Breast epithelium (tissue), 4 donors: ENCODE results near the gene METTL8. TPM values are rescaled to one million over a fixed set of nuclear protein-coding genes. Genes with fewer than 3 reads are reported as not detected.

ENCODE experiments used
- DNase-seq, 2 donors: peaks; one replicate each; pipeline ENCODE4 v3.0.0-alpha.2; 2019; ENCODE audit warnings: low spot score in 2 of 2
- H3K27ac ChIP-seq, 2 donors: fragments of 200-600 bp; sonication (generic) in 1 of 2; one replicate each; pipeline ENCODE4 v1.5.1; 2016 to 2019; ENCODE audit warnings: mild to moderate bottlenecking in 1 of 2
- H3K27me3 ChIP-seq, 2 donors: fragments of 200-600 bp; sonication (generic) in 1 of 2; one replicate each; pipeline versions ENCODE4 v1.5.1 to v1.6.0; 2017 to 2019; ENCODE audit warnings: control low read depth in 1 of 2, mild to moderate bottlenecking in 1 of 2
- H3K36me3 ChIP-seq: fragments of 200-600 bp; one replicate; pipeline ENCODE4 v1.5.1; 2019
- H3K4me1 ChIP-seq, 2 donors: fragments of 200-600 bp; sonication (generic); one replicate each; pipeline ENCODE4 v1.5.1; 2016 to 2019; ENCODE audit warnings: control low read depth in 1 of 2
- H3K4me3 ChIP-seq, 3 donors: fragments of 200-600 bp; sonication (generic); 1 replicate in 2 of 3; 2 replicates in 1 of 3; pipeline ENCODE4 v1.5.1; 2016 to 2019; ENCODE audit warnings: mild to moderate bottlenecking in 3 of 3, moderate library complexity in 2 of 3
- H3K9me3 ChIP-seq, 2 donors: fragments of 200-600 bp; sonication (generic) in 1 of 2; one replicate each; pipeline ENCODE4 v1.5.1; 2016 to 2019; ENCODE audit warnings: control low read depth in 1 of 2
- POLR2A ChIP-seq: fragments of 450-650 bp; IDR thresholded peaks from one replicate; pipeline ENCODE4 v1.6.1; 2016; ENCODE audit warnings: antibody characterized with exemption, mild to moderate bottlenecking, moderate library complexity
- POLR2AphosphoS5 ChIP-seq, 3 donors: sonication (generic); formaldehyde crosslinking; IDR thresholded peaks; one replicate each; pipeline ENCODE4 v1.6.1; 2017; ENCODE audit warnings: antibody characterized with exemption in 3 of 3
- intact Hi-C: fragments of 100-400 bp; cut with DNase I; formaldehyde crosslinking; loops from one replicate; pipeline ENCODE4 v1.15.1; 2023; ENCODE audit warnings: low total_unique reads
- total RNA-seq, 3 donors: library from RNA; depleted of rRNA; stranded (reverse); fragments of >200 nt; gene quantifications; one replicate each; pipeline ENCODE4 v1.1.0, GENCODE V29; 2016
- TF ChIP-seq, protein P1 (sequence below), 3 donors: fragments of 450-650 bp; IDR thresholded peaks; one replicate each; pipeline ENCODE4 v1.5.1; 2016 to 2017; ENCODE audit warnings: antibody characterized with exemption in 3 of 3, mild to moderate bottlenecking in 3 of 3, moderate library complexity in 3 of 3

METTL8 gene
- total RNA-seq, 3 donors from 2014 or later, result 21.4 to 26.9 (median 22.9) TPM

DNA sequence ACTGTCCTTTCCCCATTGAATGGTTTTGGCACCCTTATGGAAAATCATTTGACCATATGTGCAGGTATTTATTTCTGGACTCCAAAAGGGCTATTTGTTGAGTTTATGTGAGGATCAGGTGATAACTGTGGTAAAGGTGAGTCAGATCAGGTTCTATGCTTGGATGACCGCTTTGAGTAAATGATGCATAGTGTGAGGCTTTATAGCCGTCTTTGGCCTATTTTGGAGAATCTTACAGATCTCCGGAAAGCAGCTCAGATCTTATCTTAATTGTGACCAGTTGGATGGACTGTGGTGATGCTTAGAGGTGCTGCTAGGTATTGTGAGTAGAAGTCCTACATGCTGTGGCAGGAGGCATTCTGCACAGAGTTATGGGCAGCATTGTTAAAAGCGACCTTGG lies 126.2 kb downstream of the METTL8 start:
- Histone ChIP-seq H3K27me3 (no peaks in the 10 kb centered on the region), H3K4me1 (no peaks in the 10 kb centered on the region), H3K4me3 (no peak overlapping the region), H3K9me3 (peaks cover 11 to 13% of the 10 kb centered on the region in 2 donors), H3K27ac (no peak overlapping the region), H3K36me3 (no peaks in the 10 kb centered on the region)
- intact Hi-C loops, result no loop called here
- no peak for DNase-seq
- TF ChIP-seq POLR2A (no peak), POLR2AphosphoS5 (IDR thresholded peaks at IDR 0.05) (no peak)
- TF ChIP-seq, protein P1, sequence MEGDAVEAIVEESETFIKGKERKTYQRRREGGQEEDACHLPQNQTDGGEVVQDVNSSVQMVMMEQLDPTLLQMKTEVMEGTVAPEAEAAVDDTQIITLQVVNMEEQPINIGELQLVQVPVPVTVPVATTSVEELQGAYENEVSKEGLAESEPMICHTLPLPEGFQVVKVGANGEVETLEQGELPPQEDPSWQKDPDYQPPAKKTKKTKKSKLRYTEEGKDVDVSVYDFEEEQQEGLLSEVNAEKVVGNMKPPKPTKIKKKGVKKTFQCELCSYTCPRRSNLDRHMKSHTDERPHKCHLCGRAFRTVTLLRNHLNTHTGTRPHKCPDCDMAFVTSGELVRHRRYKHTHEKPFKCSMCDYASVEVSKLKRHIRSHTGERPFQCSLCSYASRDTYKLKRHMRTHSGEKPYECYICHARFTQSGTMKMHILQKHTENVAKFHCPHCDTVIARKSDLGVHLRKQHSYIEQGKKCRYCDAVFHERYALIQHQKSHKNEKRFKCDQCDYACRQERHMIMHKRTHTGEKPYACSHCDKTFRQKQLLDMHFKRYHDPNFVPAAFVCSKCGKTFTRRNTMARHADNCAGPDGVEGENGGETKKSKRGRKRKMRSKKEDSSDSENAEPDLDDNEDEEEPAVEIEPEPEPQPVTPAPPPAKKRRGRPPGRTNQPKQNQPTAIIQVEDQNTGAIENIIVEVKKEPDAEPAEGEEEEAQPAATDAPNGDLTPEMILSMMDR (IDR thresholded peaks at IDR 0.05), result no peak

DNA sequence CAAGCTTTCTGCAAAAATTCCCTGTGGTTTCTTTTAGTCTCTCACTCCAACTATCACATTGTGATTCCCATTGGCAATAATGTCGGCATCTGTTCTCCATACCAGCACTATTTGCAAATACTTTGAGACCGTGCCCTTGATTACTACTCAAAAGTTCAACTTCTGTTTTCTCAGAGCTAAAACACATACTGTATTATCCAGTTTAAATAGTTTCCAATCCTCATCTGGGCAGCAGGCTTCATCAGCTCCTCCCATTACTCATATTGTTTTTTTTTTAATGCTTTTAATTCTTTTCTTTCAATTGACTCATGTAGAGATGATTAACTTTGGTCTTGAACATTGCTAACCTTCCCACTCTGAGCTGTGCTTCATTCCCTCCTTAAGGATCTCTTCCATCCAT lies 135.8 kb downstream of the METTL8 start:
- Histone ChIP-seq H3K4me3 (no peak overlapping the region), H3K9me3 (no peaks in the 10 kb centered on the region), H3K27me3 (no peaks in the 10 kb centered on the region), H3K4me1 (no peaks in the 10 kb centered on the region), H3K36me3 (no peaks in the 10 kb centered on the region), H3K27ac (no peak overlapping the region)
- no peak for DNase-seq
- no peak for TF ChIP-seq POLR2A
- no peak for TF ChIP-seq POLR2AphosphoS5 (IDR thresholded peaks at IDR 0.05)
- TF ChIP-seq, protein P1 (IDR thresholded peaks at IDR 0.05), result no peak
- intact Hi-C loops, result no loop called here

DNA sequence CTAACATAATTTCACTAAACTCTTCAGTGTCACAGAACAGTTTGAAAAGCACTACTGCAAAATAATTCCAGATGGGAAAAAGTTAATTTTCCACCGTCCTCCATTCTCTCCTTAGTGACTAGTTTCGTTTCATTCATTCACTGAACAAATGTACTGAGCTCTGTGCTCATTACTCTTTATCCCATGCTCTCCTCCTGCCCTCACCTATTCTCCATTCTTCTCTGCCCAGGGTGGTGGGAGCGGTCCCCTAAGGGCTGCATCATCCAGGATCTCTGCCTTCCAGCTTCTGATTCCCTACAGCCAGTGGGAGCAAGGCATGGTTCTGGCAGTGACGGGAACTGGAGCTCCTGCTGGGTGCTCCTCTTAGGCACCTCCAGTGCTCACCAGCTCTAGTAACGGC lies 139.2 kb downstream of the METTL8 start:
- no peaks in the 10 kb centered on the region for H3K36me3 ChIP-seq
- H3K27me3 ChIP-seq, result no peaks in the 10 kb centered on the region
- intact Hi-C loops, result no loop called here
- no peak overlapping the region for H3K27ac ChIP-seq
- H3K9me3 ChIP-seq, result no peaks in the 10 kb centered on the region
- no peak for TF ChIP-seq POLR2AphosphoS5 (IDR thresholded peaks at IDR 0.05)
- TF ChIP-seq, protein P1 (IDR thresholded peaks at IDR 0.05), result no peak
- no peak for TF ChIP-seq POLR2A
- DNase-seq, result no peak
- H3K4me1 ChIP-seq, result no peaks in the 10 kb centered on the region
- no peak overlapping the region for H3K4me3 ChIP-seq

DNA sequence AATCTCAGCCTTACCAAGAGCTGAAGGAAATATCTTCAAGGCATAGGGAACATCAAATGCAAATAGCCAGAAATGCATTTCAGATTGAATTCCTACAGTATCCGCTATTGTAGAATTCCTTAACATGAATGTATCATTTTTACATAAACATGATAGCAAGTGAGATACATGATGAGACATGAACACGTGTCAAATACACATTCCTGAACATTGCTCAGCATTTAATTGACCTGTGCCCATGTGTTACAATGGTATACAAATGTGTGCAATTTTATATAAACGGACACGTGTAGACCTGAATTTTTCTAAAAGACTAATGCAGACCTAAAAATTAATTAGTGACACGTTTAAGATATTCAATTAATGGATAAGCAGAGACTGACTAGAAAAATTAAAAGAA lies 140.1 kb downstream of the METTL8 start:
- H3K36me3 ChIP-seq, result no peaks in the 10 kb centered on the region
- intact Hi-C loops, result no loop called here
- no peak for DNase-seq
- H3K4me3 ChIP-seq, result no peak overlapping the region
- no peaks in the 10 kb centered on the region for H3K9me3 ChIP-seq
- H3K4me1 ChIP-seq, result no peaks in the 10 kb centered on the region
- H3K27ac ChIP-seq, result no peak overlapping the region
- TF ChIP-seq POLR2AphosphoS5 (IDR thresholded peaks at IDR 0.05) (no peak), POLR2A (no peak)
- TF ChIP-seq, protein P1 (IDR thresholded peaks at IDR 0.05), result no peak
- no peaks in the 10 kb centered on the region for H3K27me3 ChIP-seq

DNA sequence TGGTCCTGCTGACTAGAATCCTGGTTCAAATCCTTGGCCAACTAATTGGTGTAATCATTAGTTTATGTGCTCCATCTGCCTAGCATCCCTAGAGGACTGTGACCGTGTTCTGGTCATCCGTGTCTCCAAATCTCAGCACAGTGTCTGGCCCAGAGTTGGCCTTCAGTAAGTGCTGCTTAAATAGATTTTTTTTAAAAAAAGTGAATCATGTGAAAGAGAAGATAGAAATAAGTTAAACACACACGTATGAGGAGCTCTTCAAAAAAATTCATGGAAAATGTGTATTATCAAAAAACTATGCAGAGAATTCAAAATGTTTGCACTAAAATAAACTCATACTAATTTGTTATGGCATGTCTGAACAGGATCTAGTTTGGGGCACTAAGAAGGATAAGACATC lies 143.8 kb downstream of the METTL8 start:
- Histone ChIP-seq H3K4me1 (no peaks in the 10 kb centered on the region), H3K27me3 (no peaks in the 10 kb centered on the region), H3K36me3 (no peaks in the 10 kb centered on the region), H3K9me3 (no peaks in the 10 kb centered on the region), H3K4me3 (no peak overlapping the region), H3K27ac (no peak overlapping the region)
- no peak for TF ChIP-seq POLR2A
- TF ChIP-seq POLR2AphosphoS5 (IDR thresholded peaks at IDR 0.05), result no peak
- TF ChIP-seq, protein P1 (IDR thresholded peaks at IDR 0.05), result no peak
- no peak for DNase-seq
- intact Hi-C loops, result no loop called here
